SK-N-SH (cell line): ENCODE data around the gene FOXL2NB. TPM values are rescaled to one million over a fixed set of nuclear protein-coding genes. Genes with fewer than 3 reads are reported as not detected.
A peak's percentile ranks its signal among the peaks of the same experiment; 100 is the strongest.

ENCODE experiments used
- CTCF ChIA-PET: fragments of 300-600, 350-600 bp; formaldehyde crosslinking; extraction: SDS; loops from one replicate; lab custom pipeline; 2021; lab: Yijun Ruan, JAX
- POLR2A ChIA-PET: fragments of 350-600 bp; sonication (Branson Sonifier 250); formaldehyde crosslinking; extraction: SDS; loops from one replicate; lab custom pipeline; 2020; ENCODE audit warnings: antibody characterized with exemption, inconsistent platforms; lab: Yijun Ruan, JAX
- DNase-seq: peaks from one replicate; pipeline ENCODE4 v3.0.0; 2012
- H2AFZ ChIP-seq: fragments of 200-600 bp; sonication (generic); 2 replicates; pipeline ENCODE4 v1.8.1; 2016; ENCODE audit warnings: antibody characterized with exemption, mild to moderate bottlenecking, low read depth
- H3F3A ChIP-seq: fragments of 200-600 bp; sonication (generic); replicated peaks from 2 replicates; pipeline ENCODE3; 2016; ENCODE audit warnings: antibody characterized with exemption, mild to moderate bottlenecking; ENCODE audit not compliant: insufficient read depth
- H3K27ac ChIP-seq, 2 experiments: fragments of 200-500 bp in 1 of 2; fragments of 200-600 bp in 1 of 2; sonication (Bioruptor generic) in 1 of 2; sonication (generic), shearing (Covaris generic) in 1 of 2; 2 replicates each; pipeline versions ENCODE4 v1.5.1 to v1.6.1; 2014 to 2016; ENCODE audit warnings: low read depth in 2 of 2, inconsistent platforms in 1 of 2, low read length in 1 of 2, mild to moderate bottlenecking in 1 of 2, mixed read lengths in 1 of 2
- H3K27me3 ChIP-seq: fragments of 200-600 bp; sonication (generic), shearing (Covaris generic); 2 replicates; pipeline ENCODE4 v1.6.1; 2016; ENCODE audit warnings: mixed run types; ENCODE audit not compliant: insufficient read depth
- H3K36me3 ChIP-seq, 2 experiments: fragments of 200-500 bp in 1 of 2; fragments of 200-600 bp in 1 of 2; sonication (Bioruptor generic) in 1 of 2; sonication (generic) in 1 of 2; replicated peaks in 1 of 2; 2 replicates each; pipeline versions ENCODE3 to v1.5.1; 2014 to 2016; ENCODE audit warnings: low read length in 1 of 2, mild to moderate bottlenecking in 1 of 2; ENCODE audit not compliant: insufficient read depth in 2 of 2, control insufficient read depth in 1 of 2
- H3K4me1 ChIP-seq, 2 experiments: fragments of 200-500 bp in 1 of 2; fragments of 200-600 bp in 1 of 2; sonication (Bioruptor generic) in 1 of 2; sonication (generic), shearing (Covaris generic) in 1 of 2; 2 replicates each; pipeline versions ENCODE4 v1.5.1 to v1.6.1; 2014 to 2016; ENCODE audit warnings: low read depth in 1 of 2, low read length in 1 of 2, mixed run types in 1 of 2; ENCODE audit not compliant: insufficient read depth in 2 of 2, control insufficient read depth in 1 of 2
- H3K4me2 ChIP-seq: fragments of 200-600 bp; sonication (generic), shearing (Covaris generic); 2 replicates; pipeline ENCODE4 v1.6.1; 2017; ENCODE audit warnings: mixed run types
- H3K4me3 ChIP-seq, 2 experiments: fragments of 200-500 bp in 1 of 2; fragments of 200-600 bp in 1 of 2; sonication (Bioruptor generic) in 1 of 2; sonication (generic), shearing (Covaris generic) in 1 of 2; 2 replicates each; pipeline versions ENCODE4 v1.5.1 to v1.8.1; 2014 to 2016; ENCODE audit warnings: low read depth in 2 of 2, inconsistent platforms in 1 of 2, low read length in 1 of 2, mild to moderate bottlenecking in 1 of 2, mixed read lengths in 1 of 2, moderate library complexity in 1 of 2
- H3K79me2 ChIP-seq: fragments of 200-600 bp; sonication (generic); 2 replicates; pipeline ENCODE4 v1.8.1; 2017; ENCODE audit warnings: mild to moderate bottlenecking; ENCODE audit not compliant: insufficient read depth
- H3K9ac ChIP-seq: fragments of 200-600 bp; sonication (generic); 2 replicates; pipeline ENCODE4 v1.6.1; 2017; ENCODE audit warnings: mixed run types
- H3K9me2 ChIP-seq: fragments of 200-600 bp; sonication (generic); 2 replicates; pipeline ENCODE4 v1.6.1; 2017; ENCODE audit warnings: mixed run types
- H3K9me3 ChIP-seq: fragments of 200-600 bp; sonication (generic); 2 replicates; pipeline ENCODE4 v1.6.1; 2017; ENCODE audit warnings: mixed run types, mild to moderate bottlenecking, moderate library complexity
- H4K20me1 ChIP-seq: fragments of 200-600 bp; sonication (generic); 2 replicates; pipeline ENCODE4 v1.6.1; 2017; ENCODE audit warnings: mild to moderate bottlenecking, mixed run types; ENCODE audit not compliant: insufficient read depth
- ELF1 ChIP-seq: IDR thresholded peaks from 2 replicates; pipeline ENCODE4 v1.4.0; 2012
- EZH2phosphoT487 ChIP-seq: fragments of 200-600 bp; sonication (generic); IDR thresholded peaks from 2 replicates; pipeline ENCODE4 v1.6.1; 2017; ENCODE audit warnings: low read depth, mixed run types, mild to moderate bottlenecking, antibody characterized with exemption, moderate library complexity, borderline replicate concordance
- FOXJ3 ChIP-seq: sonication (generic); formaldehyde crosslinking; IDR thresholded peaks from 2 replicates; pipeline ENCODE4 v1.5.1; 2020; ENCODE audit warnings: mild to moderate bottlenecking, missing genetic modification reagents
- FOXM1 ChIP-seq: IDR thresholded peaks from 2 replicates; pipeline ENCODE4 v1.4.0; 2012; ENCODE audit warnings: low read depth, mild to moderate bottlenecking
- GABPA ChIP-seq: IDR thresholded peaks from 2 replicates; pipeline ENCODE4 v1.4.0; 2012; ENCODE audit warnings: low read depth, mild to moderate bottlenecking
- MEF2A ChIP-seq: IDR thresholded peaks from 2 replicates; pipeline ENCODE4 v1.4.0; 2012; ENCODE audit warnings: low read depth, borderline replicate concordance
- MXI1 ChIP-seq: IDR thresholded peaks from 2 replicates; pipeline ENCODE4 v1.6.1; 2012; ENCODE audit warnings: mild to moderate bottlenecking, low read depth, low read length, improper control_type of control experiment
- NFIC ChIP-seq: IDR thresholded peaks from 2 replicates; pipeline ENCODE4 v1.4.0; 2012; ENCODE audit warnings: borderline replicate concordance
- REST ChIP-seq: IDR thresholded peaks from 2 replicates; pipeline ENCODE4 v1.6.1; 2012; ENCODE audit warnings: mild to moderate bottlenecking, low read depth, low read length, moderate library complexity
- RFX5 ChIP-seq: IDR thresholded peaks from 2 replicates; pipeline ENCODE4 v1.6.1; 2012; ENCODE audit warnings: mild to moderate bottlenecking, improper control_type of control experiment, low read length
- SIN3A ChIP-seq: IDR thresholded peaks from 2 replicates; pipeline ENCODE4 v1.6.1; 2012; ENCODE audit warnings: low read depth, mild to moderate bottlenecking, low read length, moderate library complexity, borderline replicate concordance
- TAF1 ChIP-seq: IDR thresholded peaks from 2 replicates; pipeline ENCODE4 v1.6.1; 2012; ENCODE audit warnings: low read depth, mild to moderate bottlenecking, low read length, moderate library complexity, borderline replicate concordance
- USF1 ChIP-seq: IDR thresholded peaks from 2 replicates; pipeline ENCODE4 v1.4.0; 2012; ENCODE audit warnings: low read depth, borderline replicate concordance
- YY1 ChIP-seq: IDR thresholded peaks from 2 replicates; pipeline ENCODE4 v1.4.0; 2012; ENCODE audit warnings: low read depth, mild to moderate bottlenecking
- WGBS: methylation state at CpG from one replicate; pipeline ENCODE4 v1.1.6; 2017; ENCODE audit warnings: low lambda C conversion rate; 5-methylcytosine and 5-hydroxymethylcytosine counted together
- polyA plus RNA-seq, 3 experiments: library from polyadenylated mRNA; depleted of rRNA; stranded (reverse); fragments of >200 nt; gene quantifications; 2 replicates each; pipeline ENCODE4 v1.2.3, GENCODE V29; 2012

The FOXL2NB gene
- polyA plus RNA-seq, 1 of the 3 experiments (the other 2 are of a cell fraction): not detected

GRCh38 chr3:138939561-138940241 lies 7.3 kb upstream of the FOXL2NB start:
- no peak overlapping the region for H3K4me2 ChIP-seq
- DNase-seq: peak; percentile 55
- H3K4me3 ChIP-seq: no peak overlapping the region
- H3K27ac ChIP-seq: no peak overlapping the region
- H3K27me3 ChIP-seq: peaks cover 95% of the 10 kb centered on the region
- no peak overlapping the region for H2AFZ ChIP-seq
- no peaks in the 10 kb centered on the region for H3K9me3 ChIP-seq
- TF ChIP-seq YY1 (no peak), NFIC (no peak), TAF1 (no peak), EZH2phosphoT487 (peak; percentile 70; the same call in 1 of the 2 replicates), MEF2A (no peak), SIN3A (no peak)
- ChIA-PET CTCF (interaction anchor here (0.6 to 3.6 kb wide), 10 partner anchors 10 to 390 kb away, joined by 3 to 25 read pairs (median 5); no protein-coding TSS in a partner anchor), POLR2A (interaction anchor here (0.7 kb wide), 1 partner anchor 552 kb away, joined by 4 read pairs; no protein-coding TSS in a partner anchor)
- H3K9me2 ChIP-seq: no peaks in the 10 kb centered on the region
- peaks cover 20% of the 10 kb centered on the region for H4K20me1 ChIP-seq
- H3K4me1 ChIP-seq: peaks cover 0 to 8% of the 10 kb centered on the region in 2 experiments; a peak in 1 of 4 replicates
- H3K9ac ChIP-seq: no peak overlapping the region
- 12% methylated on average over 20 of the region's 52 CpGs for WGBS
- H3F3A ChIP-seq: no peaks in the 10 kb centered on the region
- H3K79me2 ChIP-seq: no peaks in the 10 kb centered on the region
- H3K36me3 ChIP-seq: no peaks in the 10 kb centered on the region

- Histone ChIP-seq H2AFZ (no peak overlapping the region), H3K9me3 (no peaks in the 10 kb centered on the region), H3K4me1 (peaks cover 0 to 13% of the 10 kb centered on the region in 2 experiments; a peak in 1 of 4 replicates), H4K20me1 (peaks cover 22% of the 10 kb centered on the region), H3K27ac (no peak overlapping the region), H3K79me2 (no peaks in the 10 kb centered on the region), H3K9me2 (no peaks in the 10 kb centered on the region), H3K4me3 (no peak overlapping the region), H3K9ac (no peak overlapping the region), H3K36me3 (no peaks in the 10 kb centered on the region), H3K27me3 (peaks cover 95% of the 10 kb centered on the region), H3K4me2 (no peak overlapping the region), H3F3A (no peaks in the 10 kb centered on the region)
- WGBS: 48% methylated on average over 6 of the region's 6 CpGs
- DNase-seq: no peak
- POLR2A ChIA-PET: interaction anchor here (0.7 kb wide), 1 partner anchor 552 kb away, joined by 4 read pairs; no protein-coding TSS in a partner anchor
- CTCF ChIA-PET: interaction anchor here (0.7 to 3.6 kb wide), 10 partner anchors 10 to 390 kb away, joined by 3 to 25 read pairs (median 6); no protein-coding TSS in a partner anchor
- TF ChIP-seq REST (no peak), FOXJ3 (CRISPR knock-in tag) (no peak), MXI1 (no peak), GABPA (no peak), FOXM1 (no peak), RFX5 (no peak), SIN3A (no peak), ELF1 (no peak), EZH2phosphoT487 (no peak), USF1 (no peak)
Observed at GRCh38 chr3:138940446-138940845, 6.6 kb upstream of the FOXL2NB start.
